ENCODE measurements around the gene TEAD1.

The TEAD1 gene

DNA sequence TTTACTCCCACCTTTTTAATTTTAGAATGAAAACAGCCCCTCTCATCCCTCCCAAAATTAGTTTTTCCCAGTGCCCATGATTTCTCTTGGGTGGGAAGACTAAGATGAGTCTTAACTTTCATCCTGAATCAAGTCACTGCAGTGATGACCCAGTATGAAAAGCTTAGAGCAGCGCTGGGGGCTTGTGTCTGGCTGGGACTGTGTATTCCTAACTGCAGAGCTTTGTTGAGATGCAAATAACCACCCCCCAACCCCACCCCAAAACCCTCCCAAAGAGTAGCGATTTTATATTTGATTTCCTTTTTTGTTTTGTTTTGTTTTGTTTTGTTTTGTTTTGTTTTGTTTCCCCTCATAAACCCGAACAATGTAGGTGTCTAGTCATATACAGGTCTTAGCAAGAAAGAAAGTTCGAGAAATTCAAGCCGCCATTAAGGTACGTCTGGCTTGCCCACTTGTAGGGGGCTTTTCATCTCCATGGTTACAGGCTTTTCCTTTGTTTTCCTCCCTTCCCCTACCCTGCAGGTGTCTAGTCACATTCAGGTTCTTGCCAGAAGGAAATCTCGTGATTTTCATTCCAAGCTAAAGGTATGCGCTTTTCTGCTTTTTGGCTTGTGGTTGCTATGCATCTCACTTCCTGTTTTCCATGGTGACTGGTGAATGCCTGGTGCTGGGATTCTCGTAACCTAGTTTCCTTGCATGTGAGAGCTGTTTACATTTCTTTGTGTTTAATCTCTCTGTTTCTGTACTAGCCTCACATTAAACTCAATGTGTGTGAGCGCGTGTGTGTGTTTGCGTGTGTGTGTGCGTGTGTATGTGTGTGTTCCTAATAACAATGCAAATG lies 190.3 kb downstream of the TEAD1 start:
- H3K4me3 ChIP-seq (ENCODE audit: severe bottlenecking), result no peak overlapping the region
- no peaks in the 10 kb centered on the region for H3K27me3 ChIP-seq (ENCODE audit: insufficient read depth, poor library complexity, severe bottlenecking)
- DNase-seq (ENCODE audit: low spot score) (no peak), ATAC-seq (ENCODE audit: low read depth) (0 out of 3 replicates have a peak, but pooled peaks have one; percentile 17)
- H3K36me3 ChIP-seq (ENCODE audit: low read depth), result peaks cover 14% of the 10 kb centered on the region; the same call in 1 of the 2 replicates
- peaks cover 6% of the 10 kb centered on the region for H3K4me1 ChIP-seq (ENCODE audit: insufficient read depth, poor library complexity, severe bottlenecking)
- TF ChIP-seq, protein P1, sequence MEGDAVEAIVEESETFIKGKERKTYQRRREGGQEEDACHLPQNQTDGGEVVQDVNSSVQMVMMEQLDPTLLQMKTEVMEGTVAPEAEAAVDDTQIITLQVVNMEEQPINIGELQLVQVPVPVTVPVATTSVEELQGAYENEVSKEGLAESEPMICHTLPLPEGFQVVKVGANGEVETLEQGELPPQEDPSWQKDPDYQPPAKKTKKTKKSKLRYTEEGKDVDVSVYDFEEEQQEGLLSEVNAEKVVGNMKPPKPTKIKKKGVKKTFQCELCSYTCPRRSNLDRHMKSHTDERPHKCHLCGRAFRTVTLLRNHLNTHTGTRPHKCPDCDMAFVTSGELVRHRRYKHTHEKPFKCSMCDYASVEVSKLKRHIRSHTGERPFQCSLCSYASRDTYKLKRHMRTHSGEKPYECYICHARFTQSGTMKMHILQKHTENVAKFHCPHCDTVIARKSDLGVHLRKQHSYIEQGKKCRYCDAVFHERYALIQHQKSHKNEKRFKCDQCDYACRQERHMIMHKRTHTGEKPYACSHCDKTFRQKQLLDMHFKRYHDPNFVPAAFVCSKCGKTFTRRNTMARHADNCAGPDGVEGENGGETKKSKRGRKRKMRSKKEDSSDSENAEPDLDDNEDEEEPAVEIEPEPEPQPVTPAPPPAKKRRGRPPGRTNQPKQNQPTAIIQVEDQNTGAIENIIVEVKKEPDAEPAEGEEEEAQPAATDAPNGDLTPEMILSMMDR (IDR thresholded peaks at IDR 0.05; ENCODE audit: poor library complexity, severe bottlenecking), result no peak
- H3K27ac ChIP-seq (ENCODE audit: poor library complexity, severe bottlenecking), result no peak overlapping the region
- no peaks in the 10 kb centered on the region for H3K9me3 ChIP-seq (ENCODE audit: severe bottlenecking)

DNA sequence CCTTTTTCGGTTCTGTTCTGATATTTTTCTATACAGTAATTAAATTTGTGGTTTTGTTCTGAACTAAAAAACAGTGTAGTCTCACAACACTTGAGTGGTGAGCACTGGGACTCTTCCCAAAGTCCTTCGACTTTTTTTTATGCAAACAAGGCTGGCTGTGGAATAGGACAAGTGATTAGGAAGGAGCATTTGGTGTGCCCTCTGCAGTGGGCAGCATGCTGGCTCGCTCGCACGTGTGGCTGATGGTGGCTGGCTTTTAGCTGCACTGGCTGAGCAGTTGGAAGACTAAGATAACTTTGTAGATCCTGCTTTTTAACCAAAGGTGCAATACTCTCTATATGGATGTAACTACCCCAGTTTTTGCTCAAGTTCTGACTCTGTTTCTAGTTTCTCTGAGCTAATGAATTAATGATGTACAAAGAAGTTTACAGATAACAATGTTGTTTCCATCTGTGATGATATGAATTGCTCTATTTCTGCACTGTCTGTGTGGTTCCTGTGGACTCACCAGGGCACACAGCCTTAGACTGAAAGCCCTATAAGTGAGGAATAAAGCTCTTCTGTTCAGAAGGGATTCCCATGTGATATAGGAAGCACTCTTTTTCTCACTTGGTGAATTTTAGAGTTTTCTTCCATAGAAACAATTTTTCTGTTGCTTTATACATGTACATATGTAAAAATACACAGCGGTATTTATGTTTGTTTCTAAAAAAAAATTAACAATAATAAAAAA lies 191.8 kb downstream of the TEAD1 start:
- Histone ChIP-seq H3K36me3 (ENCODE audit: low read depth) (peaks cover 14% of the 10 kb centered on the region; the same call in 1 of the 2 replicates), H3K4me1 (ENCODE audit: insufficient read depth, poor library complexity, severe bottlenecking) (peaks cover 6% of the 10 kb centered on the region), H3K27ac (ENCODE audit: poor library complexity, severe bottlenecking) (no peak overlapping the region), H3K27me3 (ENCODE audit: insufficient read depth, poor library complexity, severe bottlenecking) (no peaks in the 10 kb centered on the region), H3K4me3 (ENCODE audit: severe bottlenecking) (no peak overlapping the region), H3K9me3 (ENCODE audit: severe bottlenecking) (no peaks in the 10 kb centered on the region)
- TF ChIP-seq, protein P1 (IDR thresholded peaks at IDR 0.05; ENCODE audit: poor library complexity, severe bottlenecking), result no peak
- no peak for DNase-seq (ENCODE audit: low spot score)
- ATAC-seq (ENCODE audit: low read depth), result no peak

DNA sequence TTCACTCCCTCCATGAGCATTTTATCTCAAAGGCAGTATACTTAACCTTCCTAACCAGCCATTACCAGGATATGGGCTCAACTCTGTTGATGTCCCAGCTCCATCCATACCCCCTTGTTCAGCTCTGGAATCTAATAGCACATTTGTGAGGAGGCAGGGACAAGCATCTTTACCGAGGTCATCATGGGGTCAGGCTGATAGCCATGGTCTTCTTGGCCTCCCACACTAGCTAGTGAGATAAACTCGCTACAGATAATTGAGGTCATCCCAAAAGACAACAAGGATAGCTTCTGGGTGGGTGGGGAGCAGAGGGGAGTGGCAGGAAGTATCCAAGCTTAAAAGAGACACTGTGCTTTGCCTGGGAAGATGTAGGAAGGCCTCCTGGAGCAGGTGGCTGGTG lies 193.3 kb downstream of the TEAD1 start:
- Histone ChIP-seq H3K27ac (ENCODE audit: poor library complexity, severe bottlenecking) (no peak overlapping the region), H3K9me3 (ENCODE audit: severe bottlenecking) (no peaks in the 10 kb centered on the region), H3K4me3 (ENCODE audit: severe bottlenecking) (no peak overlapping the region), H3K27me3 (ENCODE audit: insufficient read depth, poor library complexity, severe bottlenecking) (no peaks in the 10 kb centered on the region), H3K4me1 (ENCODE audit: insufficient read depth, poor library complexity, severe bottlenecking) (peaks cover 6% of the 10 kb centered on the region), H3K36me3 (ENCODE audit: low read depth) (peaks cover 9% of the 10 kb centered on the region; the same call in 1 of the 2 replicates)
- ATAC-seq (ENCODE audit: low read depth), result no peak
- TF ChIP-seq, protein P1 (IDR thresholded peaks at IDR 0.05; ENCODE audit: poor library complexity, severe bottlenecking), result no peak
- no peak for DNase-seq (ENCODE audit: low spot score)

DNA sequence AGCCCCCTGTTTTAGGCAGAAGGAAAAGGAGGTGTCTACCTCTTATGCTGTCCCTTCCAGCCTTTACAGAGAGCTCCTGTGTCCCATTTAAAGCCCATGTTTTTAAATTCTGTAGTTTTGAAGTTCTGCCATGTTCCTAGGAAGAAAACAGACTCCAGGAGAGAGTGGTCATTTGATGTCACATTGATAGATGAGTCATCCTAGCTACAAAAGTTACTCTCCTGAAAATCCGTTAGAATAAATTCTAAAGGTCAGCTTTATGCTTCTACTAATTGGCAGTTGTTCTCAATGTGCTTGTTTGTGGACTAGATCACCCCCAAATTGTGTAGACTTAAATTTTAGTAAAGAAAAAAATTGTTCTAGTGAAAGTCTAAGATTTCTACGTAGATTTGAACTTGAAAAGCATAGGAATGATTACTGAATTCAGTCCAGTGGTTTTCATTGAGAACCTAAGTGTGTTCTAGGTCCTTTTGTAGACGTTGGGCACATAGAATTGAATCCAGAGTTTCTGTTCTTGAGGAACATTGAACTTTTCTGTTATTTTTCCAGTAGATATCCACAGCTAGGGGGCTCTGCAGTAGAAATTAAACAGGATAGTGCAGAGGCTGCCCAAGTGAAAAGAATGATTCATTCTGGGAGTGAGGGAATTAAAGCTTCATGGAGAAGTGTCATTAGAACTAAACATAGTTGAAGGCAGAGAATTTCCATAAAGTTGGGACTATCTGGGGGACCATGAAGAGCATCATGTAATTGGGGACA lies 194.3 kb downstream of the TEAD1 start:
- Histone ChIP-seq H3K27ac (ENCODE audit: poor library complexity, severe bottlenecking) (no peak overlapping the region), H3K4me3 (ENCODE audit: severe bottlenecking) (no peak overlapping the region), H3K27me3 (ENCODE audit: insufficient read depth, poor library complexity, severe bottlenecking) (no peaks in the 10 kb centered on the region), H3K9me3 (ENCODE audit: severe bottlenecking) (no peaks in the 10 kb centered on the region), H3K4me1 (ENCODE audit: insufficient read depth, poor library complexity, severe bottlenecking) (peaks cover 3% of the 10 kb centered on the region), H3K36me3 (ENCODE audit: low read depth) (peaks cover 9% of the 10 kb centered on the region; the same call in 1 of the 2 replicates)
- TF ChIP-seq, protein P1 (IDR thresholded peaks at IDR 0.05; ENCODE audit: poor library complexity, severe bottlenecking), result peak; percentile 41
- no peak for DNase-seq (ENCODE audit: low spot score)
- no peak; the same call in 2 of the 3 replicates for ATAC-seq (ENCODE audit: low read depth)
